ENCODE measurements around the gene DRD4. TPM values are rescaled to one million over a fixed set of nuclear protein-coding genes. Genes with fewer than 3 reads are reported as not detected.

The DRD4 gene
- total and polyA plus RNA-seq, 2 donors (not counting 1 experiment from before 2014, with no cell fraction given): not detected

DNA sequence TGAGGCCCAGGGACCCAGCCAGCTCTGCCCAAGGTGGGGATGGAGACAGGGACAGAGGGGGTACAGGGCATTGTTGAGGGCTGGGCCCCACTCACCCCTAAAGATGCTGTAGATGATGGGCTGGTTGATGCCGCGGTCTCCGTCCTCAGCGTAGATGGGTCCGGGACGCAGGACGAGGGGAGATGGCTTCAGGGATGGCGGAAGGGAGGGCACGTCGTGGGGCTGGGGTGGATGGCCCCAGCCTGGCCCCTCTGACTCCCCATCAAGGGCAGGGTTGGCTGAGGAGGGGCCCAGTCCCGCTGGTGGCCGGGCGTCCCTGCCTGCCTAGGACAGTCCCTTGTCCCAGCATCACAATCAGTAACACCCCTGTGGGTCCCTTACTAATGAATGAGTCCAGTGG is 16.9 kb upstream of the DRD4 start:
- Histone ChIP-seq H3K79me2 (ENCODE audit: control insufficient read depth, insufficient read depth, low read length) (peaks cover 3% of the 10 kb centered on the region), H4K20me1 (ENCODE audit: control insufficient read depth, insufficient read depth, low read length, poor library complexity, severe bottlenecking) (peaks cover 3% of the 10 kb centered on the region), H2AFZ (ENCODE audit: insufficient read depth, low read depth, low read length, poor library complexity, severe bottlenecking) (no peak overlapping the region), H3K27me3 (replicated peaks in 1 of 4; ENCODE audit: control extremely low read depth in 1 of 4, control insufficient read depth in 3 of 4, insufficient read depth in 4 of 4, low read length in 3 of 4) (peaks cover 0 to 11% (median 0%) of the 10 kb centered on the region in 4 experiments), H3K36me3 (replicated peaks in 1 of 2; ENCODE audit: control extremely low read depth in 1 of 2, control insufficient read depth in 1 of 2, extremely low read depth in 1 of 2, insufficient read depth in 2 of 2, low read length in 1 of 2) (no peaks in the 10 kb centered on the region), H3K9ac (ENCODE audit: low read length) (no peak overlapping the region), H3K4me2 (replicated peaks; ENCODE audit: low read depth, low read length, poor library complexity, severe bottlenecking) (no peak overlapping the region), H3K9me3 (ENCODE audit: control extremely low read depth in 1 of 3, control insufficient read depth in 2 of 3, insufficient read depth in 1 of 3, low read length in 2 of 3) (no peaks in the 10 kb centered on the region), H3K4me1 (ENCODE audit: control insufficient read depth in 2 of 2, insufficient read depth in 2 of 2, low read length in 2 of 2) (peaks cover 9 to 13% of the 10 kb centered on the region in 2 donors), H3K4me3 (ENCODE audit: control extremely low read depth in 1 of 5, extremely low read depth in 1 of 5, insufficient read depth in 1 of 5, low read depth in 2 of 5, low read length in 4 of 5) (no peak overlapping the region), H3K27ac (ENCODE audit: low read length in 2 of 2) (no peak overlapping the region)
- H3K27ac Mint-ChIP-seq: no peak overlapping the region
- H3K4me1 Mint-ChIP-seq: peaks cover 8% of the 10 kb centered on the region
- H3K4me3 Mint-ChIP-seq: no peak overlapping the region
- CTCF ChIA-PET: no interaction called here
- ATAC-seq (ENCODE audit: low read depth) (no peak), DNase-seq (no peak)
- peaks cover 5% of the 10 kb centered on the region for H3K27me3 Mint-ChIP-seq
- TF ChIP-seq, protein P1, sequence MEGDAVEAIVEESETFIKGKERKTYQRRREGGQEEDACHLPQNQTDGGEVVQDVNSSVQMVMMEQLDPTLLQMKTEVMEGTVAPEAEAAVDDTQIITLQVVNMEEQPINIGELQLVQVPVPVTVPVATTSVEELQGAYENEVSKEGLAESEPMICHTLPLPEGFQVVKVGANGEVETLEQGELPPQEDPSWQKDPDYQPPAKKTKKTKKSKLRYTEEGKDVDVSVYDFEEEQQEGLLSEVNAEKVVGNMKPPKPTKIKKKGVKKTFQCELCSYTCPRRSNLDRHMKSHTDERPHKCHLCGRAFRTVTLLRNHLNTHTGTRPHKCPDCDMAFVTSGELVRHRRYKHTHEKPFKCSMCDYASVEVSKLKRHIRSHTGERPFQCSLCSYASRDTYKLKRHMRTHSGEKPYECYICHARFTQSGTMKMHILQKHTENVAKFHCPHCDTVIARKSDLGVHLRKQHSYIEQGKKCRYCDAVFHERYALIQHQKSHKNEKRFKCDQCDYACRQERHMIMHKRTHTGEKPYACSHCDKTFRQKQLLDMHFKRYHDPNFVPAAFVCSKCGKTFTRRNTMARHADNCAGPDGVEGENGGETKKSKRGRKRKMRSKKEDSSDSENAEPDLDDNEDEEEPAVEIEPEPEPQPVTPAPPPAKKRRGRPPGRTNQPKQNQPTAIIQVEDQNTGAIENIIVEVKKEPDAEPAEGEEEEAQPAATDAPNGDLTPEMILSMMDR (IDR thresholded peaks at IDR 0.05): no peak
- TF ChIP-seq EZH2 (IDR thresholded peaks at IDR 0.05; ENCODE audit: borderline replicate concordance, insufficient read depth, low read depth, low read length, poor library complexity, severe bottlenecking): no peak
- over 99% methylated on average over 13 of the region's 13 CpGs for WGBS (ENCODE audit: insufficient coverage)
- no peaks in the 10 kb centered on the region for H3K9me3 Mint-ChIP-seq (ENCODE audit: insufficient read depth)
- intact Hi-C loops (cut with micrococcal nuclease): no loop called here
- POLR2A ChIA-PET: no interaction called here

GRCh38 chr11:620935-621814 is 15.9 kb upstream of the DRD4 start:
- no peak overlapping the region for H3K27ac ChIP-seq (ENCODE audit: low read length in 2 of 2)
- POLR2A ChIA-PET: no interaction called here
- no peak overlapping the region for H3K4me3 ChIP-seq (ENCODE audit: control extremely low read depth in 1 of 5, extremely low read depth in 1 of 5, insufficient read depth in 1 of 5, low read depth in 2 of 5, low read length in 4 of 5)
- no peak overlapping the region for H3K9ac ChIP-seq (ENCODE audit: low read length)
- Mint-ChIP-seq H3K4me1 (peaks cover 6% of the 10 kb centered on the region), H3K27ac (no peak overlapping the region), H3K9me3 (ENCODE audit: insufficient read depth) (no peaks in the 10 kb centered on the region), H3K4me3 (no peak overlapping the region), H3K27me3 (peaks cover 5% of the 10 kb centered on the region)
- intact Hi-C loops (cut with micrococcal nuclease): no loop called here
- H4K20me1 ChIP-seq (ENCODE audit: control insufficient read depth, insufficient read depth, low read length, poor library complexity, severe bottlenecking): no peaks in the 10 kb centered on the region
- no peak overlapping the region for H2AFZ ChIP-seq (ENCODE audit: insufficient read depth, low read depth, low read length, poor library complexity, severe bottlenecking)
- H3K79me2 ChIP-seq (ENCODE audit: control insufficient read depth, insufficient read depth, low read length): no peaks in the 10 kb centered on the region
- no peaks in the 10 kb centered on the region for H3K9me3 ChIP-seq (ENCODE audit: control extremely low read depth in 1 of 3, control insufficient read depth in 2 of 3, insufficient read depth in 1 of 3, low read length in 2 of 3)
- 87% methylated on average over 37 of the region's 45 CpGs for WGBS (ENCODE audit: insufficient coverage)
- peaks cover 0 to 20% (median 4%) of the 10 kb centered on the region in 4 experiments for H3K27me3 ChIP-seq (replicated peaks in 1 of 4; ENCODE audit: control extremely low read depth in 1 of 4, control insufficient read depth in 3 of 4, insufficient read depth in 4 of 4, low read length in 3 of 4)
- H3K36me3 ChIP-seq (replicated peaks in 1 of 2; ENCODE audit: control extremely low read depth in 1 of 2, control insufficient read depth in 1 of 2, extremely low read depth in 1 of 2, insufficient read depth in 2 of 2, low read length in 1 of 2): no peaks in the 10 kb centered on the region
- CTCF ChIA-PET: no interaction called here
- TF ChIP-seq, protein P1 (IDR thresholded peaks at IDR 0.05): no peak
- no peak overlapping the region for H3K4me2 ChIP-seq (replicated peaks; ENCODE audit: low read depth, low read length, poor library complexity, severe bottlenecking)
- no peak for DNase-seq
- ATAC-seq (ENCODE audit: low read depth): no peak
- H3K4me1 ChIP-seq (ENCODE audit: control insufficient read depth in 2 of 2, insufficient read depth in 2 of 2, low read length in 2 of 2): peaks cover 11 to 12% of the 10 kb centered on the region in 2 donors

Measured in B cell (primary cell).